H1 (cell line): Measurements from ENCODE around the gene IL13. TPM values are rescaled to one million over a fixed set of nuclear protein-coding genes. Genes with fewer than 3 reads are reported as not detected.

Experiments used
- CTCF ChIA-PET: fragments of 300-600 bp; sonication (Branson Sonifier 250); formaldehyde crosslinking; loops from one replicate; lab custom pipeline; 2021; ENCODE audit not compliant: partially characterized antibody; lab: Charles Lee
- POLR2A ChIA-PET: fragments of 300-600 bp; sonication (Branson Sonifier 250); formaldehyde crosslinking; loops from one replicate; lab custom pipeline; 2021; ENCODE audit warnings: inconsistent platforms; ENCODE audit not compliant: partially characterized antibody; lab: Charles Lee
- DNase-seq, 2 experiments: peaks; one replicate each; pipeline versions ENCODE4 v3.0.0 to v3.0.0-alpha.2; 2010 to 2022; ENCODE audit warnings: low spot score in 2 of 2, low read depth in 1 of 2, mixed read lengths in 1 of 2
- FAIRE-seq: peaks from 2 replicates; lab custom pipeline; 2011; peaks lifted over from hg19 to GRCh38; lab: Jason Lieb, UNC
- H2AFZ ChIP-seq: 2 replicates; pipeline ENCODE4 v1.8.1; 2012; ENCODE audit warnings: low read length, inconsistent platforms
- H2AK5ac ChIP-seq: 2 replicates; pipeline ENCODE4 v1.6.1; 2013; ENCODE audit warnings: low read depth, low read length
- H2BK120ac ChIP-seq: replicated peaks from 2 replicates; pipeline ENCODE3; 2013; ENCODE audit warnings: low read depth, low read length, inconsistent platforms
- H2BK12ac ChIP-seq: 2 replicates; pipeline ENCODE4 v1.6.1; 2013; ENCODE audit warnings: low read depth, low read length
- H2BK15ac ChIP-seq: 2 replicates; pipeline ENCODE4 v1.6.1; 2013; ENCODE audit warnings: low read length
- H2BK20ac ChIP-seq: 2 replicates; pipeline ENCODE4 v1.6.1; 2013; ENCODE audit warnings: low read length
- H2BK5ac ChIP-seq: 2 replicates; pipeline ENCODE4 v1.6.1; 2013; ENCODE audit warnings: low read depth, low read length
- H3K14ac ChIP-seq: 2 replicates; pipeline ENCODE4 v1.6.1; 2013; ENCODE audit warnings: inconsistent platforms; ENCODE audit not compliant: insufficient read length
- H3K18ac ChIP-seq: 2 replicates; pipeline ENCODE4 v1.6.1; 2013; ENCODE audit warnings: low read length; ENCODE audit errors: extremely low read depth
- H3K23ac ChIP-seq: 2 replicates; pipeline ENCODE4 v1.6.1; 2013; ENCODE audit warnings: inconsistent platforms; ENCODE audit not compliant: insufficient read length
- H3K23me2 ChIP-seq: 2 replicates; pipeline ENCODE4 v1.6.1; 2013; ENCODE audit warnings: low read depth, low read length
- H3K27ac ChIP-seq: 2 replicates; pipeline ENCODE4 v1.6.1; 2011; ENCODE audit warnings: low read depth, low read length, inconsistent platforms
- H3K27me3 ChIP-seq, 4 experiments: replicated peaks in 1 of 4; 1 replicate in 1 of 4; 2 replicates in 3 of 4; pipeline versions ENCODE4 v1.6.1 to v1.8.1; 2011 to 2013; ENCODE audit warnings: low read length in 3 of 4, mild to moderate bottlenecking in 3 of 4, inconsistent platforms in 2 of 4, mixed read lengths in 2 of 4, moderate library complexity in 1 of 4; ENCODE audit not compliant: control insufficient read depth in 3 of 4, insufficient read depth in 3 of 4; ENCODE audit errors: extremely low read depth in 1 of 4
- H3K36me3 ChIP-seq, 4 experiments: 2 replicates each; pipeline versions ENCODE4 v1.6.1 to v1.8.1; 2011 to 2013; ENCODE audit warnings: mild to moderate bottlenecking in 4 of 4, low read length in 3 of 4, moderate library complexity in 2 of 4, control low read depth in 1 of 4, inconsistent platforms in 1 of 4; ENCODE audit not compliant: insufficient read depth in 4 of 4, control insufficient read depth in 2 of 4
- H3K4ac ChIP-seq: replicated peaks from 2 replicates; pipeline ENCODE3; 2013; ENCODE audit warnings: low read length, low read depth, mixed read lengths, inconsistent platforms; ENCODE audit not compliant: insufficient read length
- H3K4me1 ChIP-seq, 4 experiments: replicated peaks in 1 of 4; 1 replicate in 1 of 4; 2 replicates in 3 of 4; pipeline versions ENCODE4 v1.6.1 to v1.8.1; 2011 to 2013; ENCODE audit warnings: low read length in 3 of 4, inconsistent platforms in 2 of 4, mixed read lengths in 1 of 4; ENCODE audit not compliant: insufficient read depth in 4 of 4, control insufficient read depth in 3 of 4
- H3K4me2 ChIP-seq, 2 experiments: 2 replicates each; pipeline versions ENCODE4 v1.6.1 to v1.8.1; 2011 to 2013; ENCODE audit warnings: low read depth in 2 of 2, low read length in 2 of 2, control low read depth in 1 of 2, inconsistent platforms in 1 of 2, mild to moderate bottlenecking in 1 of 2; ENCODE audit not compliant: insufficient read depth in 1 of 2
- H3K4me3 ChIP-seq, 4 experiments: fragments of 200-600, 300-600 bp in 1 of 4; sonication (generic), shearing (Covaris generic), sonication (Bioruptor Twin) in 1 of 4; 2 replicates each; pipeline versions ENCODE4 v1.5.1 to v1.8.1; 2011 to 2016; ENCODE audit warnings: low read length in 4 of 4, low read depth in 3 of 4, control low read depth in 2 of 4, inconsistent platforms in 2 of 4, mild to moderate bottlenecking in 2 of 4, mixed read lengths in 1 of 4, moderate library complexity in 1 of 4; ENCODE audit not compliant: insufficient read depth in 2 of 4; ENCODE audit errors: extremely low read depth in 1 of 4
- H3K56ac ChIP-seq: replicated peaks from 2 replicates; pipeline ENCODE3; 2013; ENCODE audit warnings: low read depth, mild to moderate bottlenecking, mixed read lengths, low read length, inconsistent platforms; ENCODE audit not compliant: insufficient read length
- H3K79me1 ChIP-seq: 2 replicates; pipeline ENCODE4 v1.6.1; 2013; ENCODE audit warnings: low read depth, low read length, control low read depth
- H3K79me2 ChIP-seq, 2 experiments: 2 replicates each; pipeline versions ENCODE4 v1.6.1 to v1.8.1; 2012 to 2013; ENCODE audit warnings: low read length in 2 of 2, mild to moderate bottlenecking in 2 of 2, inconsistent platforms in 1 of 2; ENCODE audit not compliant: insufficient read depth in 2 of 2, control insufficient read depth in 1 of 2
- H3K9ac ChIP-seq, 4 experiments: replicated peaks in 1 of 4; 1 replicate in 1 of 4; 2 replicates in 3 of 4; pipeline versions ENCODE4 v1.6.1 to v1.8.1; 2011 to 2013; ENCODE audit warnings: low read depth in 3 of 4, low read length in 3 of 4, control low read depth in 2 of 4, mild to moderate bottlenecking in 2 of 4, moderate library complexity in 2 of 4, inconsistent platforms in 1 of 4; ENCODE audit errors: extremely low read depth in 1 of 4
- H3K9me3 ChIP-seq, 2 experiments: 2 replicates each; pipeline versions ENCODE4 v1.6.1 to v1.8.1; 2012 to 2013; ENCODE audit warnings: mild to moderate bottlenecking in 2 of 2, moderate library complexity in 2 of 2, control low read depth in 1 of 2, inconsistent platforms in 1 of 2, low read depth in 1 of 2, low read length in 1 of 2, mixed read lengths in 1 of 2; ENCODE audit not compliant: insufficient read depth in 2 of 2
- H4K20me1 ChIP-seq, 2 experiments: replicated peaks in 1 of 2; 2 replicates each; pipeline versions ENCODE3 to v1.8.1; 2011 to 2013; ENCODE audit warnings: inconsistent platforms in 2 of 2, low read length in 2 of 2, mild to moderate bottlenecking in 1 of 2; ENCODE audit not compliant: insufficient read depth in 2 of 2, control insufficient read depth in 1 of 2
- H4K5ac ChIP-seq: 2 replicates; pipeline ENCODE4 v1.6.1; 2013; ENCODE audit warnings: low read length, low read depth, mixed read lengths, inconsistent platforms; ENCODE audit not compliant: insufficient read length
- H4K8ac ChIP-seq: 2 replicates; pipeline ENCODE4 v1.8.0; 2013; ENCODE audit warnings: mild to moderate bottlenecking, moderate library complexity, low read length, inconsistent platforms; ENCODE audit not compliant: insufficient read depth; ENCODE audit errors: extremely low read depth
- H4K91ac ChIP-seq: replicated peaks from 2 replicates; pipeline ENCODE3; 2013; ENCODE audit warnings: low read length, mixed read lengths, inconsistent platforms; ENCODE audit not compliant: insufficient read length
- ATF2 ChIP-seq: IDR thresholded peaks from 2 replicates; pipeline ENCODE4 v1.6.1; 2012; ENCODE audit warnings: low read length, inconsistent platforms
- CHD1 ChIP-seq: IDR thresholded peaks from 2 replicates; pipeline ENCODE4 v1.6.1; 2012; ENCODE audit warnings: low read depth, low read length, improper control_type of control experiment
- CHD2 ChIP-seq: IDR thresholded peaks from 2 replicates; pipeline ENCODE4 v1.6.1; 2012; ENCODE audit warnings: low read length, improper control_type of control experiment
- CTCF ChIP-seq, 3 experiments: IDR thresholded peaks; 1 replicate in 2 of 3; 2 replicates in 1 of 3; pipeline versions ENCODE4 v1.5.1 to v1.6.1; 2011; ENCODE audit warnings: low read length in 3 of 3, mild to moderate bottlenecking in 3 of 3, inconsistent platforms in 2 of 3, low read depth in 1 of 3, moderate library complexity in 1 of 3; ENCODE audit not compliant: insufficient read depth in 1 of 3; ENCODE audit errors: control extremely low read depth in 1 of 3
- MAFK ChIP-seq: IDR thresholded peaks from 2 replicates; pipeline ENCODE4 v1.6.1; 2012; ENCODE audit warnings: low read depth, mild to moderate bottlenecking, improper control_type of control experiment, low read length
- PHF8 ChIP-seq: fragments of 200-600 bp; sonication (generic); conservative IDR thresholded peaks from 2 replicates; pipeline ENCODE4 v1.7.1; 2012; ENCODE audit warnings: low read depth, mild to moderate bottlenecking, inconsistent platforms, low read length, moderate library complexity
- SP4 ChIP-seq: IDR thresholded peaks from 2 replicates; pipeline ENCODE4 v1.6.1; 2012; ENCODE audit warnings: low read length, inconsistent platforms
- SUZ12 ChIP-seq: fragments of 200-600 bp; sonication (generic); IDR thresholded peaks from 2 replicates; pipeline ENCODE4 v1.6.1; 2012; ENCODE audit warnings: mild to moderate bottlenecking, inconsistent platforms, low read length, moderate library complexity, mixed read lengths
- WGBS, 2 experiments: shearing (Covaris generic) in 1 of 2; methylation state at CpG; one replicate each; pipeline versions ENCODE4 v1.1.6 to v1.1.7; 2013 to 2015; ENCODE audit warnings: low lambda C conversion rate in 2 of 2, mixed read lengths in 2 of 2, inconsistent platforms in 1 of 2, low coverage in 1 of 2, missing lambda C conversion rate in 1 of 2; ENCODE audit not compliant: insufficient replicate concordance in 2 of 2, insufficient coverage in 1 of 2, insufficient read length in 1 of 2; ENCODE audit errors: extremely low coverage in 1 of 2, missing lambda C conversion rate in 1 of 2; 5-methylcytosine and 5-hydroxymethylcytosine counted together
- polyA plus RNA-seq, 7 experiments: library from polyadenylated mRNA; depleted of rRNA in 3 of 7; stranded (reverse) in 5 of 7; unstranded in 2 of 7; fragments of >200 nt in 5 of 7; fragments of 200-250 nt in 2 of 7; gene quantifications; 1 replicate in 5 of 7; 2 replicates in 1 of 7; 4 replicates in 1 of 7; pipeline versions ENCODE4 v1.2.1 to v1.2.3, GENCODE V29; 2011 to 2013; ENCODE audit warnings: missing spikeins in 2 of 7, mixed read lengths in 2 of 7
- total RNA-seq: library from RNA; stranded (reverse); fragmentation: NEBNext Ultra II Directional; extraction: Animal tissue kit (Norgen Biotek cat#: 25700); gene quantifications from 2 replicates; pipeline ENCODE4 v1.2.1, GENCODE V29; 2021

IL13 gene
- total and polyA plus RNA-seq, 2 of the 8 experiments (the other 6 are each of a cell fraction or from before 2014, with no cell fraction given), result not detected

- Histone ChIP-seq H3K23ac (no peak overlapping the region), H2BK12ac (no peak overlapping the region), H3K18ac (no peak overlapping the region), H4K91ac (no peak overlapping the region), H4K5ac (no peak overlapping the region), H3K36me3 (peaks cover 0 to 29% (median 18%) of the 10 kb centered on the region in 4 experiments; a peak in 7 of 8 replicates), H3K4ac (no peak overlapping the region), H2BK120ac (no peak overlapping the region), H2AK5ac (no peak overlapping the region), H2AFZ (no peak overlapping the region), H3K27ac (no peak overlapping the region), H2BK20ac (no peak overlapping the region), H3K56ac (no peak overlapping the region), H3K14ac (no peak overlapping the region), H3K9me3 (no peaks in the 10 kb centered on the region), H3K4me3 (no peak overlapping the region), H3K4me1 (no peaks in the 10 kb centered on the region), H3K27me3 (no peaks in the 10 kb centered on the region), H3K9ac (no peak overlapping the region), H3K79me1 (no peaks in the 10 kb centered on the region), H3K4me2 (no peak overlapping the region), H2BK15ac (no peak overlapping the region), H4K20me1 (no peaks in the 10 kb centered on the region), H2BK5ac (no peak overlapping the region), H4K8ac (no peak overlapping the region), H3K23me2 (no peaks in the 10 kb centered on the region), H3K79me2 (no peaks in the 10 kb centered on the region)
- 100% methylated on average over 3 of the region's 4 CpGs; no CpG with 5 or more reads in 1 of the 2 experiments for WGBS, 2 experiments
- FAIRE-seq (no peak), DNase-seq (no peak)
- TF ChIP-seq SP4, result no peak
- no peak for TF ChIP-seq CHD1
- no peak for TF ChIP-seq SUZ12
- TF ChIP-seq ATF2, result no peak
- no peak for TF ChIP-seq CTCF (IDR thresholded peaks at IDR 0.05; ENCODE audit: control extremely low read depth in 1 of 3, insufficient read depth in 1 of 3, low read depth in 1 of 3, low read length in 3 of 3)
- no peak for TF ChIP-seq CHD2
- no peak for TF ChIP-seq MAFK
- no peak for TF ChIP-seq PHF8
- ChIA-PET CTCF (interaction anchor here (0.5 to 1.2 kb wide), 2 partner anchors 137 to 218 kb away, joined by 4 to 5 read pairs; no protein-coding TSS in a partner anchor), POLR2A (no interaction called here)
Measured at GRCh38 chr5:132637241-132637640, 20.7 kb upstream of the IL13 start.
